Panc1 (cell line): ENCODE results near the gene CASQ2. TPM values are rescaled to one million over a fixed set of nuclear protein-coding genes. Genes with fewer than 3 reads are reported as not detected.

ENCODE experiments used
- ATAC-seq: fragments of 200-7000 bp; cut with Tn5 transposase; 2 replicates; pipeline ENCODE4 v1.9.1; 2020; ENCODE audit warnings: mild to moderate bottlenecking, moderate library complexity
- BruUV-seq: library from RNA; stranded (reverse); fragments of 400-500 nt; replicated peaks from 2 replicates; lab custom pipeline; 2021; lab: Mats Ljungman, UMichigan
- CTCF ChIA-PET: fragments of 300-600 bp; sonication (Branson Sonifier 250); formaldehyde crosslinking; loops from one replicate; lab custom pipeline; 2022; ENCODE audit warnings: antibody characterized with exemption; lab: Charles Lee
- POLR2A ChIA-PET: fragments of 300-600 bp; sonication (Branson Sonifier 250); formaldehyde crosslinking; loops from one replicate; lab custom pipeline; 2022; ENCODE audit warnings: antibody characterized with exemption; lab: Charles Lee
- DNase-seq: peaks from one replicate; pipeline ENCODE4 v3.0.0-alpha.2; 2010; ENCODE audit warnings: low read depth, low spot score
- H3K27ac ChIP-seq: 2 replicates; pipeline ENCODE4 v1.5.1; 2011; ENCODE audit warnings: mild to moderate bottlenecking, low read length, inconsistent platforms
- H3K27me3 ChIP-seq: fragments of 200-500 bp; sonication (Bioruptor generic); 2 replicates; pipeline ENCODE4 v1.6.0; 2014; ENCODE audit warnings: low read length, inconsistent platforms; ENCODE audit not compliant: control insufficient read depth, insufficient read depth
- H3K36me3 ChIP-seq: fragments of 200-500 bp; sonication (Bioruptor generic); 2 replicates; pipeline ENCODE4 v1.5.1; 2014; ENCODE audit warnings: inconsistent platforms, mild to moderate bottlenecking, low read length, moderate library complexity; ENCODE audit not compliant: control insufficient read depth, insufficient read depth
- H3K4me1 ChIP-seq: 2 replicates; pipeline ENCODE4 v1.5.1; 2011; ENCODE audit warnings: inconsistent platforms, mild to moderate bottlenecking, low read length, moderate library complexity; ENCODE audit not compliant: control insufficient read depth, insufficient read depth
- H3K4me3 ChIP-seq, 2 experiments: 2 replicates each; pipeline ENCODE4 v1.5.1; 2011 to 2012; ENCODE audit warnings: low read depth in 2 of 2, low read length in 2 of 2, mild to moderate bottlenecking in 2 of 2, inconsistent platforms in 1 of 2, moderate library complexity in 1 of 2
- H3K9me3 ChIP-seq: fragments of 200-500 bp; sonication (Bioruptor generic); 2 replicates; pipeline ENCODE4 v1.5.1; 2014; ENCODE audit warnings: low read depth, mild to moderate bottlenecking, inconsistent platforms, low read length, moderate library complexity; ENCODE audit not compliant: control insufficient read depth, insufficient read depth
- CTCF ChIP-seq: fragments of 450-650 bp; IDR thresholded peaks from 2 replicates; pipeline ENCODE4 v1.5.1; 2017; ENCODE audit warnings: mild to moderate bottlenecking
- POLR2AphosphoS5 ChIP-seq: IDR thresholded peaks from 2 replicates; pipeline ENCODE4 v1.6.1; 2012; ENCODE audit warnings: mild to moderate bottlenecking, low read depth, low read length, moderate library complexity
- REST ChIP-seq, 2 experiments: IDR thresholded peaks; 2 replicates each; pipeline ENCODE4 v1.6.1; 2011 to 2012; ENCODE audit warnings: low read depth in 2 of 2, control low read depth in 1 of 2, low read length in 1 of 2, mild to moderate bottlenecking in 1 of 2, moderate library complexity in 1 of 2; ENCODE audit not compliant: insufficient read depth in 1 of 2
- SIN3A ChIP-seq: IDR thresholded peaks from 2 replicates; pipeline ENCODE4 v1.6.1; 2012; ENCODE audit warnings: low read depth, mild to moderate bottlenecking, low read length, moderate library complexity, borderline replicate concordance; ENCODE audit not compliant: insufficient read depth
- TCF7L2 ChIP-seq: IDR thresholded peaks from 2 replicates; pipeline ENCODE4 v1.6.1; 2011; ENCODE audit warnings: mild to moderate bottlenecking, low read depth, low read length, inconsistent platforms
- in situ Hi-C: cut with HindIII; loops from 2 replicates; pipeline ENCODE4 v1.10.0; 2016; ENCODE audit warnings: low sequenced_read_pairs, low pct_unique_long_range_greater_than_20kb
- intact Hi-C: fragments of 100-400 bp; cut with micrococcal nuclease; formaldehyde crosslinking; loops from one replicate; pipeline ENCODE4 v1.10.0; 2022; ENCODE audit not compliant: unreplicated experiment
- total RNA-seq: library from RNA; stranded (reverse); gene quantifications from one replicate; pipeline ENCODE4 v1.2.1, GENCODE V29; 2021; ENCODE audit not compliant: unreplicated experiment

Gene CASQ2
- total RNA-seq, 1 experiment from 2014 or later: not detected

GRCh38 chr1:115814685-115815398 is 46.3 kb upstream of the CASQ2 start:
- intact Hi-C loops: no loop called here
- BruUV-seq: no TSS peak
- no peak overlapping the region for H3K4me3 ChIP-seq
- DNase-seq (no peak), ATAC-seq (no peak)
- ChIA-PET POLR2A (no interaction called here), CTCF (no interaction called here)
- in situ Hi-C loops: no loop called here
- TF ChIP-seq CTCF (no peak), TCF7L2 (no peak), REST (IDR thresholded peaks at IDR 0.05; ENCODE audit: insufficient read depth in 1 of 2, low read depth in 2 of 2, low read length in 1 of 2) (no peak), POLR2AphosphoS5 (no peak), SIN3A (no peak)
- H3K27ac ChIP-seq: no peak overlapping the region
- H3K36me3 ChIP-seq: no peaks in the 10 kb centered on the region
- H3K9me3 ChIP-seq: no peaks in the 10 kb centered on the region
- H3K27me3 ChIP-seq: no peaks in the 10 kb centered on the region; the same call in 1 of the 2 replicates
- no peaks in the 10 kb centered on the region for H3K4me1 ChIP-seq

GRCh38 chr1:115813727-115814126 is 45.2 kb upstream of the CASQ2 start:
- POLR2A ChIA-PET: no interaction called here
- Histone ChIP-seq H3K4me1 (no peaks in the 10 kb centered on the region), H3K36me3 (no peaks in the 10 kb centered on the region), H3K27me3 (no peaks in the 10 kb centered on the region; the same call in 1 of the 2 replicates), H3K4me3 (no peak overlapping the region), H3K27ac (no peak overlapping the region), H3K9me3 (no peaks in the 10 kb centered on the region)
- TF ChIP-seq TCF7L2: no peak
- no peak for TF ChIP-seq POLR2AphosphoS5
- no peak for TF ChIP-seq SIN3A
- TF ChIP-seq REST (IDR thresholded peaks at IDR 0.05; ENCODE audit: insufficient read depth in 1 of 2, low read depth in 2 of 2, low read length in 1 of 2): no peak
- TF ChIP-seq CTCF: no peak
- CTCF ChIA-PET: no interaction called here
- intact Hi-C loops: no loop called here
- in situ Hi-C loops: no loop called here
- no TSS peak for BruUV-seq
- DNase-seq (no peak), ATAC-seq (no peak)
